ENCODE results near the gene ZGLP1.

ZGLP1 gene

DNA sequence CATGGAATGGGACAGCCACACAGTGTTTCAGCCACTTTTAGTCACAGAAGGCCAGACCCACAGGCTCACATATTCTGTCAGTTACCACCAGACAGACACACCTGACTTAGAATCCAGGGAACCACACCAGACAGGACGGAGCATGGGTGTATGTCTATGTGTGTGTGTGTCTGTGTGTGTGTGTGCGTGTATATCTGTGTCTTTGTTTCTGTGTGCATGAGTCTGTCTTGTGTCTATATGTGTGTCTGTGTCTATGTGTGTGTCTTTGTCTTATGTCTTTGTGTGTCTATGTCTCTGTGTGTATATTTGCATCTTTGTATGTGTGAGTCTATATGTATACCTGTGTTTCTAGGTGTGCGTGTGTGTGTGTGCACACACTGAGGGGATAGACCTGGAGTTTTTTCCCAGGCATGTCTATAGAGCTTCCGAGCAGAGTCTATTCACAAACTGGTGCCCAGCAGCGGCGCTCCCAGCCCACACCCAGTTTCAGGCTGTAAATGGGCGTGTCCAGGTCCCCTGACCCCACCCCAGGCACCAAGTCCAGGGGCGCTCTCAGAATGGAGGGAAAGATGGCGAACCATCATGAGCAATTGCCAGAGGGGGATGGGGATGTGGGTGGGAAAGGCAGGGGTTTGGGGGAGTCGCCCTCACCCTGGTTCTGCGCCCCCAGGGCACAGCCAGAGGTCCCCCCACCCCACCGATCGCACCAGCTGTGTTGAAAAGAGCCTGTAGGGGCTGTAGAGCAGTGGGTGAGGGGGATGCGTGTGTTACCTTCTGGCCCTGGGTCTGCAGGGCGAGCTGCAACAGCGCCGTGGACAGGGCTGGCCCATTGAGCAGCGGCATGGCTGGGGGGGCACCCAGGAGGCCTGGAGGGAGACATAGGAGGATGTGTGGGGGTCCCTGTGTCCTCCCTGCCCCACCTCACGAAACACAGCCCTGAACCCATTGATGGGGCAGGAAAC, 12.5 kb upstream of the ZGLP1 start:
- peaks cover 85% of the 10 kb centered on the region for H3K36me3 ChIP-seq (ENCODE audit: control insufficient read depth, low read length)
- H3F3A ChIP-seq (ENCODE audit: control insufficient read depth, insufficient read depth) = peaks cover 6% of the 10 kb centered on the region; the same call in 1 of the 2 replicates
- no peaks in the 10 kb centered on the region for H3K4me1 ChIP-seq (ENCODE audit: control insufficient read depth, low read length)
- H3K4me3 ChIP-seq (ENCODE audit: low read length) = no peak overlapping the region
- TF ChIP-seq CTCF (IDR thresholded peaks at IDR 0.05; ENCODE audit: low read depth, low read length, poor library complexity, severe bottlenecking) (no peak), EZH2phosphoT487 (IDR thresholded peaks at IDR 0.05; ENCODE audit: borderline replicate concordance, low read length) (no peak)
- H3K79me2 ChIP-seq (ENCODE audit: control insufficient read depth, low read length) = peaks cover 3% of the 10 kb centered on the region
- H3K27ac ChIP-seq (ENCODE audit: low read depth, low read length) = no peak overlapping the region
- H3K9me3 ChIP-seq (ENCODE audit: control insufficient read depth, insufficient read depth, low read length) = no peaks in the 10 kb centered on the region
- H3K9me2 ChIP-seq (replicated peaks; ENCODE audit: control insufficient read depth, low read length) = no peaks in the 10 kb centered on the region
- H3K4me2 ChIP-seq (ENCODE audit: low read length) = no peak overlapping the region
- H3K27me3 ChIP-seq (ENCODE audit: control insufficient read depth, low read length) = no peaks in the 10 kb centered on the region
- H4K20me1 ChIP-seq (ENCODE audit: control insufficient read depth, insufficient read depth, low read depth, low read length) = no peaks in the 10 kb centered on the region

- Histone ChIP-seq H3K4me2 (ENCODE audit: low read length) (no peak overlapping the region), H3K27me3 (ENCODE audit: control insufficient read depth, low read length) (no peaks in the 10 kb centered on the region), H3K36me3 (ENCODE audit: control insufficient read depth, low read length) (peaks cover 87% of the 10 kb centered on the region), H3K9me3 (ENCODE audit: control insufficient read depth, insufficient read depth, low read length) (no peaks in the 10 kb centered on the region), H3K9me2 (replicated peaks; ENCODE audit: control insufficient read depth, low read length) (no peaks in the 10 kb centered on the region), H4K20me1 (ENCODE audit: control insufficient read depth, insufficient read depth, low read depth, low read length) (no peaks in the 10 kb centered on the region), H3K4me3 (ENCODE audit: low read length) (no peak overlapping the region), H3K4me1 (ENCODE audit: control insufficient read depth, low read length) (peaks cover under 1% of the 10 kb centered on the region), H3K79me2 (ENCODE audit: control insufficient read depth, low read length) (no peaks in the 10 kb centered on the region; the same call in 1 of the 2 replicates), H3F3A (ENCODE audit: control insufficient read depth, insufficient read depth) (peaks cover 10% of the 10 kb centered on the region), H3K27ac (ENCODE audit: low read depth, low read length) (no peak overlapping the region)
- TF ChIP-seq EZH2phosphoT487 (IDR thresholded peaks at IDR 0.05; ENCODE audit: borderline replicate concordance, low read length) = no peak
- no peak for TF ChIP-seq CTCF (IDR thresholded peaks at IDR 0.05; ENCODE audit: low read depth, low read length, poor library complexity, severe bottlenecking)
Measured at GRCh38 chr19:10321417-10321797, 11.8 kb upstream of the ZGLP1 start.

- Histone ChIP-seq H3K9me3 (ENCODE audit: control insufficient read depth, insufficient read depth, low read length) (no peaks in the 10 kb centered on the region), H3K79me2 (ENCODE audit: control insufficient read depth, low read length) (peaks cover 3% of the 10 kb centered on the region), H3K4me1 (ENCODE audit: control insufficient read depth, low read length) (peaks cover 6% of the 10 kb centered on the region), H3K27ac (ENCODE audit: low read depth, low read length) (no peak overlapping the region), H3K36me3 (ENCODE audit: control insufficient read depth, low read length) (peaks cover 88% of the 10 kb centered on the region), H3K9me2 (replicated peaks; ENCODE audit: control insufficient read depth, low read length) (no peaks in the 10 kb centered on the region), H4K20me1 (ENCODE audit: control insufficient read depth, insufficient read depth, low read depth, low read length) (no peaks in the 10 kb centered on the region), H3F3A (ENCODE audit: control insufficient read depth, insufficient read depth) (peaks cover 10% of the 10 kb centered on the region), H3K4me2 (ENCODE audit: low read length) (no peak overlapping the region), H3K27me3 (ENCODE audit: control insufficient read depth, low read length) (no peaks in the 10 kb centered on the region), H3K4me3 (ENCODE audit: low read length) (no peak overlapping the region)
- TF ChIP-seq CTCF (IDR thresholded peaks at IDR 0.05; ENCODE audit: low read depth, low read length, poor library complexity, severe bottlenecking) (no peak), EZH2phosphoT487 (IDR thresholded peaks at IDR 0.05; ENCODE audit: borderline replicate concordance, low read length) (no peak)
Measured at GRCh38 chr19:10320602-10321416, 11.2 kb upstream of the ZGLP1 start.
